Spleen (tissue), 11 donors: ENCODE results near the gene FNDC7. TPM values are rescaled to one million over a fixed set of nuclear protein-coding genes. Genes with fewer than 3 reads are reported as not detected.

Experiments used
- DNase-seq: peaks from one replicate; pipeline ENCODE4 v3.0.0-alpha.2; 2020
- H3K27ac ChIP-seq, 8 donors: fragments of 200-600 bp; sonication (generic) in 7 of 8; 1 replicate in 4 of 8; 2 replicates in 4 of 8; pipeline versions ENCODE4 v1.5.0 to v1.8.0; 2016 to 2021; ENCODE audit warnings: inconsistent platforms in 4 of 8, mild to moderate bottlenecking in 4 of 8, moderate library complexity in 1 of 8
- H3K27me3 ChIP-seq, 7 donors: fragments of 200-600 bp; sonication (generic) in 6 of 7; replicated peaks in 1 of 7; 1 replicate in 4 of 7; 2 replicates in 3 of 7; pipeline versions ENCODE4 v1.5.0 to v1.8.0; 2016 to 2021; ENCODE audit warnings: inconsistent platforms in 3 of 7, mild to moderate bottlenecking in 1 of 7
- H3K36me3 ChIP-seq, 6 donors: fragments of 200-600 bp; sonication (generic) in 5 of 6; 1 replicate in 4 of 6; 2 replicates in 2 of 6; pipeline versions ENCODE4 v1.5.0 to v1.8.0; 2016 to 2021; ENCODE audit warnings: inconsistent platforms in 2 of 6
- H3K4me1 ChIP-seq, 6 donors: fragments of 200-600 bp; sonication (generic) in 5 of 6; 1 replicate in 3 of 6; 2 replicates in 3 of 6; pipeline versions ENCODE4 v1.5.0 to v1.8.0; 2016 to 2021; ENCODE audit warnings: inconsistent platforms in 3 of 6
- H3K4me3 ChIP-seq, 8 donors: fragments of 200-600 bp; sonication (generic) in 7 of 8; 1 replicate in 4 of 8; 2 replicates in 4 of 8; pipeline versions ENCODE4 v1.5.0 to v1.8.0; 2016 to 2021; ENCODE audit warnings: inconsistent platforms in 4 of 8, mild to moderate bottlenecking in 4 of 8, moderate library complexity in 2 of 8
- H3K9me3 ChIP-seq, 8 donors: fragments of 200-600 bp; sonication (generic) in 7 of 8; 1 replicate in 4 of 8; 2 replicates in 4 of 8; pipeline versions ENCODE4 v1.5.0 to v1.8.0; 2016 to 2021; ENCODE audit warnings: inconsistent platforms in 4 of 8
- POLR2A ChIP-seq, 3 donors: fragments of 450-650 bp; IDR thresholded peaks; one replicate each; pipeline ENCODE4 v1.5.1; 2017; ENCODE audit warnings: antibody characterized with exemption in 3 of 3, mild to moderate bottlenecking in 1 of 3
- POLR2AphosphoS5 ChIP-seq, 3 donors: sonication (generic); formaldehyde crosslinking; IDR thresholded peaks; one replicate each; pipeline ENCODE4 v1.5.1; 2017; ENCODE audit warnings: antibody characterized with exemption in 3 of 3
- WGBS, 5 donors: extraction: QIAGEN DNeasy Blood & Tissue Kit in 3 of 5; methylation state at CpG; one replicate each; pipeline versions ENCODE4 v1.1.5 to v1.1.7; 2013 to 2018; 5-methylcytosine and 5-hydroxymethylcytosine counted together
- intact Hi-C: fragments of 100-400 bp; cut with DNase I; formaldehyde crosslinking; loops from one replicate; pipeline ENCODE4 v1.15.0; 2023; ENCODE audit warnings: low total_unique reads
- polyA plus RNA-seq, 3 donors: library from polyadenylated mRNA; stranded (reverse); fragments of 200-250 nt; gene quantifications; one replicate each; pipeline ENCODE4 v1.2.1, GENCODE V29; 2013
- total RNA-seq, 7 donors: library from RNA; depleted of rRNA in 3 of 7; stranded (reverse); fragments of >200 nt in 3 of 7; fragmentation: NEBNext Ultra II Directional in 4 of 7; extraction: Animal tissue kit (Norgen Biotek cat#: 25700) in 4 of 7; gene quantifications; one replicate each; pipeline versions ENCODE4 v1.1.0 to v1.2.1, GENCODE V29; 2016 to 2021
- TF ChIP-seq, protein P1 (sequence below), 11 experiments: fragments of 200-600 bp in 7 of 11; fragments of 450-650 bp in 4 of 11; sonication (generic) in 4 of 11; IDR thresholded peaks in 8 of 11; conservative IDR thresholded peaks in 3 of 11; 1 replicate in 7 of 11; 2 replicates in 4 of 11; pipeline versions ENCODE4 v1.4.0 to v1.8.0; 2016 to 2021; ENCODE audit warnings: antibody characterized with exemption in 11 of 11, inconsistent platforms in 4 of 11, mild to moderate bottlenecking in 1 of 11
- donor health status: healthy with polysubstance abuse.
- donor health status: DM: no; HTN: no; CAD: no; lungs with moderate emphysema.
- donor health status: DM: no; HTN: no; CAD: no.
- donor health status: Bipolar disorder and iron deficiency.
- donor health status: healthy.
- donor health status: DM: no; HTN: no; CAD: no.
- donor health status: DM: yes; HTN: yes; CAD: no.

The FNDC7 gene
- total and polyA plus RNA-seq, 10 donors, result 0.04 to 0.98 (median 0.37) TPM; not detected in 6

DNA sequence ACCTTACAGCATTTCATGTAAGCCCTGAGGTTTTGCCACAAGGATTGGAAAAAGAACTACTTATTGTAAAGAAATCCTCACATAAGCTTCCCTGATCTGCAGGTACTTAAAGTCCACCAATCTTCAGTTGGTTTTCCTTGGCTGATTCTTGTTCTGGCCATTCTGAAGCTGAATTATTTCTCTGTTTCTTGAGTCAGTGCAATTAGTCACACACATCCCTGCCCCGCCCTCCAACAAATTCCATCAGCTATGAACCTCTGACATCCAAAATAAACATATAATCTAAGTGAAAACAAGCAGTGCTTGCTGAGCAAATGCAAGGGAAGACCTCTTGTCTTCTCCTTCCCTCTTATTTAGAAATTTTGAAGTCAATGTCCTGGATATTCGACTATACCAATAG is 8.2 kb upstream of the FNDC7 start:
- no peaks in the 10 kb centered on the region for H3K27me3 ChIP-seq
- TF ChIP-seq POLR2AphosphoS5 (IDR thresholded peaks at IDR 0.05), result no peak
- TF ChIP-seq POLR2A (IDR thresholded peaks at IDR 0.05), result no peak
- TF ChIP-seq, protein P1, sequence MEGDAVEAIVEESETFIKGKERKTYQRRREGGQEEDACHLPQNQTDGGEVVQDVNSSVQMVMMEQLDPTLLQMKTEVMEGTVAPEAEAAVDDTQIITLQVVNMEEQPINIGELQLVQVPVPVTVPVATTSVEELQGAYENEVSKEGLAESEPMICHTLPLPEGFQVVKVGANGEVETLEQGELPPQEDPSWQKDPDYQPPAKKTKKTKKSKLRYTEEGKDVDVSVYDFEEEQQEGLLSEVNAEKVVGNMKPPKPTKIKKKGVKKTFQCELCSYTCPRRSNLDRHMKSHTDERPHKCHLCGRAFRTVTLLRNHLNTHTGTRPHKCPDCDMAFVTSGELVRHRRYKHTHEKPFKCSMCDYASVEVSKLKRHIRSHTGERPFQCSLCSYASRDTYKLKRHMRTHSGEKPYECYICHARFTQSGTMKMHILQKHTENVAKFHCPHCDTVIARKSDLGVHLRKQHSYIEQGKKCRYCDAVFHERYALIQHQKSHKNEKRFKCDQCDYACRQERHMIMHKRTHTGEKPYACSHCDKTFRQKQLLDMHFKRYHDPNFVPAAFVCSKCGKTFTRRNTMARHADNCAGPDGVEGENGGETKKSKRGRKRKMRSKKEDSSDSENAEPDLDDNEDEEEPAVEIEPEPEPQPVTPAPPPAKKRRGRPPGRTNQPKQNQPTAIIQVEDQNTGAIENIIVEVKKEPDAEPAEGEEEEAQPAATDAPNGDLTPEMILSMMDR (IDR thresholded peaks at IDR 0.05 in 8 of 11, conservative IDR thresholded peaks at IDR 0.05 in 3 of 11), result no peak
- H3K9me3 ChIP-seq, result no peaks in the 10 kb centered on the region
- no peak for DNase-seq
- H3K4me3 ChIP-seq, result no peak overlapping the region
- H3K4me1 ChIP-seq, result peaks cover 0 to 50% (median 9%) of the 10 kb centered on the region in 6 donors
- peaks cover 0 to 35% (median 19%) of the 10 kb centered on the region in 6 donors for H3K36me3 ChIP-seq
- peak overlapping the region in 2 of 8 donors; percentile 60 to 63 for H3K27ac ChIP-seq
- intact Hi-C loops, result no loop called here
- 79 to 87% (median 83%) methylated on average over 2 of the region's 2 CpGs for WGBS, 5 donors

DNA sequence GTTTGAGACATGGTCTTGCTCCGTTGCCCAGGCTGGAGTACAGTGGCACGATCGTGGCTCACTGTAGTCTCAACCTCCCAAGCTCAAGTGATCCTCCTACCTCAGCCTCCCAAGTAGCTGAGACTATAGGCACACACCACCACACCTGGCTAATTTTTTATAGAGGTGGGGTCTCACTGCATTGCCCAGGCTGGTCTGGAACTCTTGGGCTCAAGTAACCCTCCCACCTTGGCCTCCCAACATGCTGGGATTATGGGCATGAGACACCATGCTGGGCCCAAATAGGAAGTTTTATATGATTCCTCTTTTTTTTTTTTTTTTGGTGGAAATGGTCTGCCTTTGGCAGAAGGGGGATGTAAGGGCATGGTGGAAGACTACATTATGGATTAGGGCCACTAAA is 6.1 kb upstream of the FNDC7 start:
- no peak overlapping the region for H3K4me3 ChIP-seq
- intact Hi-C loops, result no loop called here
- TF ChIP-seq POLR2AphosphoS5 (IDR thresholded peaks at IDR 0.05) (no peak), POLR2A (IDR thresholded peaks at IDR 0.05) (no peak)
- TF ChIP-seq, protein P1 (IDR thresholded peaks at IDR 0.05 in 8 of 11, conservative IDR thresholded peaks at IDR 0.05 in 3 of 11), result no peak

DNA sequence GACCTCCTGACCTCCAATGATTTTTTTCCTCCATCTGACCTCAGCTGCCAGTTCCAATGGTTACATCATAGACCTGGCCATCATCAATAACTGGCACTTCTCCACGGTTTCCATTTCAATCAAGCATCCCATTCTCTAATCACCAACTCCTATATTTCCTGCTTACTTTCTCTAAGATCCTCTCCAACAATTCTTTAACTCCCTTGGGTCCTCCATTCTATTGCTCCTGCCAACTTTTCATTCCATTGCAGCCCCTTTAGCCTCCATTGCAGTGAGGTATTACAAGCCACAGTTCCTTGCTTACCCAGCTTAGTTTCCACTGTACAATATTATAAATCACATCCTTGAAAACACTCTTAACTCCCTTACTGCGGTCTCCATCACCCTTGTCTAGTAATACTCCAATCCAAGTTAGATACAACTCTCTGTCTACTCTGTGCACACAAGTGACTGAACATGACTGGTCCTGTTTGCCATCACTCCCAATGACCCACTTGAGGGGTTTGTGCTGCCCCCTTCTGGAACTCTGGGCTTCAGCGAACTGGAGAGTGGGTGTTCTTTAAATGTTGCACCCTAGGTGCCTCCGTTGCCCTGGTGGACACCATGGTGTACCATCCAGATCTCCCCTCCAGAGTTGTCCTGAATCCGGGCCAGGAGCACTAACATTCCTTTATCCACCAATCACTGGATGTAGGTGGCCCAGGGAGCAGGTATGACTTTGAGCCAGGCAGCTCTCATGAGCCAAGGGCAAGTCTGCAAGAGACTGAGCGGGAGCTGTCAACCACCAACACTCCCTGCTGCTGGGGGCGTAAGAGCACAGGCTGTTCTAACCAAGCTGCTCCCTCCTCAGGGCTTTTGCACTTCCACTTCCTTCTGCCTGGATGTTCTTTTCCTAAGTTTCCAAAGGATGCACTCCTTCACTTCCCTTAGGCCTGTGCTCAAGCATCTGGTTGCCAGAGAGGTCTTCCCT is 3.7 kb upstream of the FNDC7 start:
- TF ChIP-seq, protein P1 (IDR thresholded peaks at IDR 0.05 in 8 of 11, conservative IDR thresholded peaks at IDR 0.05 in 3 of 11), result peak in 10 of 11 experiments; percentile 10 to 54 (median 34)
- no peak for TF ChIP-seq POLR2A (IDR thresholded peaks at IDR 0.05)
- intact Hi-C loops, result no loop called here
- DNase-seq, result peak; percentile 78

More for the DNA sequence above, 6.1 kb upstream of the FNDC7 start:
- H3K36me3 ChIP-seq, result peaks cover 0 to 14% (median under 1%) of the 10 kb centered on the region in 6 donors
- peaks cover 0 to 33% (median 0%) of the 10 kb centered on the region in 6 donors for H3K4me1 ChIP-seq
- no peak overlapping the region for H3K27ac ChIP-seq
- no peaks in the 10 kb centered on the region for H3K27me3 ChIP-seq
- H3K9me3 ChIP-seq, result no peaks in the 10 kb centered on the region
- WGBS, 5 donors, result 92 to 96% (median 95%) methylated on average over 3 of the region's 3 CpGs
- DNase-seq, result no peak

DNA sequence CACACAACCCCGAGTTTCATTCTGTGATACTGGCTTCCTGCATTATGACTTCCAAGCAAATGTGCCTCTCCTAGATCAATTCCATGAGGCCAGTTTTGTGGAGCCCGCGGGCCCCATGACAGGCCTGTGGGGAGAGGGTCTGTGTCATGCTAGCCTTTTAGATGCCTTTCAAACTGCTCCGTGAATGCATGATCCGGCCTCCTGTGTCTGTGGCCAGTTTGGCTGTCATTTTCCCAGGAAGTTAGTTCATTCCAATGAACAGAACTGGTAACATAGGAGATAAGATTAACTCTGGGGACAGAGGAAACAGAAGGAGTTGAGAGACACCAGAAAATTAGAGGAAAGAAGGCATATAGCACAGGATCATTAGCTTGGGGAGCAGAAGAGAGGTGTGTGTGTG is 3.2 kb downstream of the FNDC7 start:
- DNase-seq, result no peak
- Histone ChIP-seq H3K27ac (no peak overlapping the region), H3K9me3 (no peaks in the 10 kb centered on the region), H3K4me1 (no peaks in the 10 kb centered on the region), H3K36me3 (no peaks in the 10 kb centered on the region), H3K27me3 (no peaks in the 10 kb centered on the region), H3K4me3 (no peak overlapping the region)
- intact Hi-C loops, result no loop called here
- TF ChIP-seq POLR2AphosphoS5 (IDR thresholded peaks at IDR 0.05) (no peak), POLR2A (IDR thresholded peaks at IDR 0.05) (no peak)
- TF ChIP-seq, protein P1 (IDR thresholded peaks at IDR 0.05 in 8 of 11, conservative IDR thresholded peaks at IDR 0.05 in 3 of 11), result no peak
- 85 to 93% (median 92%) methylated on average over 5 of the region's 5 CpGs for WGBS, 5 donors

More for the DNA sequence above, 3.7 kb upstream of the FNDC7 start:
- WGBS, 5 donors, result 72 to 82% (median 76%) methylated on average over 6 to 7 of the region's 7 CpGs
- no peaks in the 10 kb centered on the region for H3K36me3 ChIP-seq
- H3K9me3 ChIP-seq, result no peaks in the 10 kb centered on the region
- H3K4me3 ChIP-seq, result no peak overlapping the region
- H3K4me1 ChIP-seq, result peaks cover 0 to 13% (median 0%) of the 10 kb centered on the region in 6 donors
- no peaks in the 10 kb centered on the region for H3K27me3 ChIP-seq
- no peak overlapping the region for H3K27ac ChIP-seq
